Measurements from ENCODE around the gene FAM72B. TPM values are rescaled to one million over a fixed set of nuclear protein-coding genes. Genes with fewer than 3 reads are reported as not detected.
"Not testable (repeated sequence)": the region's sequence is repeated elsewhere in the genome, so short reads cannot be mapped to it uniquely, and the experiment has no call there.

FAM72B gene
- total and polyA plus RNA-seq, 2 of the 4 experiments (the other 2 are of a cell fraction) = 1.6 to 2.2 TPM

GRCh38 chr1:121207328-121207727, 23.2 kb upstream of the FAM72B start:
- H3K4me3 ChIP-seq (ENCODE audit: insufficient read depth, low read depth, low read length); H3K79me1 ChIP-seq (ENCODE audit: low read depth in 1 of 2, low read length in 2 of 2); intact Hi-C loops (cut with micrococcal nuclease); H2BK120ac ChIP-seq (ENCODE audit: low read depth, low read length); CTCF ChIA-PET; H3K9me1 ChIP-seq (ENCODE audit: insufficient read depth, low read length); H4K5ac ChIP-seq (ENCODE audit: low read depth, low read length); ATAC-seq (ENCODE audit: low read depth); H4K20me1 ChIP-seq (ENCODE audit: insufficient read depth, low read length); H2AK5ac ChIP-seq (ENCODE audit: low read depth, low read length); H3K36me3 ChIP-seq (ENCODE audit: control insufficient read depth, insufficient read depth, low read length); H3K27me3 ChIP-seq (ENCODE audit: control insufficient read depth, insufficient read depth, low read length); H4K8ac ChIP-seq (ENCODE audit: low read depth in 2 of 2, low read length in 2 of 2); H3K18ac ChIP-seq (ENCODE audit: low read depth, low read length); H3K4me2 ChIP-seq (ENCODE audit: low read depth, low read length); DNase-seq; H2AFZ ChIP-seq (replicated peaks; ENCODE audit: low read length, poor library complexity); H3K56ac ChIP-seq (ENCODE audit: extremely low read depth, insufficient read depth, low read length); H3K9ac ChIP-seq (ENCODE audit: low read depth, low read length); H2BK5ac ChIP-seq (ENCODE audit: low read depth, low read length, poor library complexity, severe bottlenecking); H3K4ac ChIP-seq (ENCODE audit: low read depth, low read length); H3K4me1 ChIP-seq (ENCODE audit: control insufficient read depth, insufficient read depth, low read length); H2BK15ac ChIP-seq (ENCODE audit: low read depth, low read length); BruUV-seq (replicated peaks); H3K27ac ChIP-seq (ENCODE audit: insufficient read depth, low read length); H4K91ac ChIP-seq (ENCODE audit: insufficient read depth, low read depth, low read length); H3K14ac ChIP-seq (replicated peaks; ENCODE audit: low read depth, low read length); H3K23ac ChIP-seq (ENCODE audit: low read depth, low read length); dilution Hi-C loops (cut with HindIII; ENCODE audit: low sequenced_read_pairs, unreplicated experiment); H3K9me3 ChIP-seq (ENCODE audit: control insufficient read depth, insufficient read depth, low read length); H2BK20ac ChIP-seq (ENCODE audit: low read depth, low read length); POLR2A ChIA-PET (ENCODE audit: unreplicated experiment); H2AK9ac ChIP-seq (replicated peaks; ENCODE audit: low read depth, low read length, poor library complexity); in situ Hi-C loops (cut with MboI; ENCODE audit: low sequenced_read_pairs): not testable (repeated sequence)
- no CpG with 5 or more reads among the region's 2 CpGs for WGBS, 2 experiments (ENCODE audit: extremely low coverage in 2 of 2, insufficient read length in 1 of 2)

- H3K56ac ChIP-seq (ENCODE audit: extremely low read depth, insufficient read depth, low read length); H3K36me3 ChIP-seq (ENCODE audit: control insufficient read depth, insufficient read depth, low read length); H4K91ac ChIP-seq (ENCODE audit: insufficient read depth, low read depth, low read length); H3K4me1 ChIP-seq (ENCODE audit: control insufficient read depth, insufficient read depth, low read length); H3K9me1 ChIP-seq (ENCODE audit: insufficient read depth, low read length); H3K4me3 ChIP-seq (ENCODE audit: insufficient read depth, low read depth, low read length); CTCF ChIA-PET; BruUV-seq (replicated peaks); H3K27me3 ChIP-seq (ENCODE audit: control insufficient read depth, insufficient read depth, low read length); H3K14ac ChIP-seq (replicated peaks; ENCODE audit: low read depth, low read length); H2AFZ ChIP-seq (replicated peaks; ENCODE audit: low read length, poor library complexity); H3K18ac ChIP-seq (ENCODE audit: low read depth, low read length); H3K79me1 ChIP-seq (ENCODE audit: low read depth in 1 of 2, low read length in 2 of 2); in situ Hi-C loops (cut with MboI; ENCODE audit: low sequenced_read_pairs); H2BK20ac ChIP-seq (ENCODE audit: low read depth, low read length); dilution Hi-C loops (cut with HindIII; ENCODE audit: low sequenced_read_pairs, unreplicated experiment); H4K5ac ChIP-seq (ENCODE audit: low read depth, low read length); H2BK5ac ChIP-seq (ENCODE audit: low read depth, low read length, poor library complexity, severe bottlenecking); H2BK15ac ChIP-seq (ENCODE audit: low read depth, low read length); H3K23ac ChIP-seq (ENCODE audit: low read depth, low read length); H3K4me2 ChIP-seq (ENCODE audit: low read depth, low read length); POLR2A ChIA-PET (ENCODE audit: unreplicated experiment); H2AK5ac ChIP-seq (ENCODE audit: low read depth, low read length); H3K4ac ChIP-seq (ENCODE audit: low read depth, low read length); H4K20me1 ChIP-seq (ENCODE audit: insufficient read depth, low read length); H3K9ac ChIP-seq (ENCODE audit: low read depth, low read length); H2AK9ac ChIP-seq (replicated peaks; ENCODE audit: low read depth, low read length, poor library complexity); H3K9me3 ChIP-seq (ENCODE audit: control insufficient read depth, insufficient read depth, low read length); H2BK120ac ChIP-seq (ENCODE audit: low read depth, low read length); H3K27ac ChIP-seq (ENCODE audit: insufficient read depth, low read length); ATAC-seq (ENCODE audit: low read depth); intact Hi-C loops (cut with micrococcal nuclease); H4K8ac ChIP-seq (ENCODE audit: low read depth in 2 of 2, low read length in 2 of 2): not testable (repeated sequence)
- DNase-seq = peak; percentile 17
- WGBS, 2 experiments (ENCODE audit: extremely low coverage in 2 of 2, insufficient read length in 1 of 2) = no CpG with 5 or more reads among the region's 8 CpGs
Observed at GRCh38 chr1:121205786-121206711, 21.9 kb upstream of the FAM72B start.
